GM19043 (cell line): ENCODE data around the gene SUPT5H.
"Not testable (repeated sequence)": the region's sequence is repeated elsewhere in the genome, so short reads cannot be mapped to it uniquely, and the experiment has no call there.

ENCODE experiments used
- ATAC-seq: cut with Tn5 transposase; IDR thresholded peaks from one replicate; pipeline ENCODE4 v1.9.1; 2021; ENCODE audit warnings: low read depth; ENCODE audit not compliant: unreplicated experiment

The SUPT5H gene

DNA sequence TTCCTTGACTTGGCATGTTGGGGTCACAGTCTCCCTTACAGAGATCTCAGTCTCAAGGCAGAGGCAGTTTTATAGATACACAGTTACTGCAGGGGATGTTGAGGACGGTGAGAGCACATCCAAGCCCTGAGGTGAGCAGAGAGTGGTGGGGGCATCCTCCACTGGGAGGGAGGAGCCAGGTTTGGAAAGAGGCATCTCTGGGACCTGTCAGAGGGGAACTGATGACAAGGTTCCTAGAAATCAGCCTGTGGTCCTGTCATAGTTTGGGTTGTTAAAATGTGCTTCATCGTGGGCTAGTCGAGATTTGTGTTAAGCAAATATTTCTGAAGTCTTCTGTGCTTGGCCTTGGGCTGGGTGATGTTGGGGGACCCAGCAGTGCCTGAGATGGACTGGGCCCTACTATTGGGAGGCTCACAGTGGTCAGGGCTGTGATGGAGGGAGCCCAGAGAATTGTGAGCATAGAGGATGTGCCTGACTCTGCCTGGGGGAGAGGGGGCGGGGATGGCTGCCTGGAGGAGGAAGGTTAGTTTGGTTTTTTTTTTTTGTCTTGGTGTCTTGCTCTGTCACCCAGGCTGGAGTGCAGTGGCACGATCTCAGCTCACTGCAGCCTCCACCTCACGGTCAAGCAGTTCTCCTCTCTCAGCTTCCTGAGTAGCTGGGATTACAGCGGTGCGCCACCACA lies 3.9 kb downstream of the SUPT5H start:
- ATAC-seq: no peak

- not testable (repeated sequence) for ATAC-seq
Observed at GRCh38 chr19:39451257-39451656, 5.9 kb downstream of the SUPT5H start.

GRCh38 chr19:39463403-39463802 lies 18.0 kb downstream of the SUPT5H start:
- ATAC-seq: no peak

GRCh38 chr19:39465956-39466747 lies 20.8 kb downstream of the SUPT5H start:
- no peak for ATAC-seq

- ATAC-seq: no peak
Observed at GRCh38 chr19:39467941-39468340, 22.6 kb downstream of the SUPT5H start.

- ATAC-seq: no peak
Observed at GRCh38 chr19:39469036-39469435, 23.7 kb downstream of the SUPT5H start.

- ATAC-seq: no peak
Observed at GRCh38 chr19:39469567-39469966, 24.2 kb downstream of the SUPT5H start.

- ATAC-seq: no peak
Observed at GRCh38 chr19:39470724-39471339, 25.4 kb downstream of the SUPT5H start.

GRCh38 chr19:39471756-39472536 lies 26.6 kb downstream of the SUPT5H start:
- no peak for ATAC-seq

DNA sequence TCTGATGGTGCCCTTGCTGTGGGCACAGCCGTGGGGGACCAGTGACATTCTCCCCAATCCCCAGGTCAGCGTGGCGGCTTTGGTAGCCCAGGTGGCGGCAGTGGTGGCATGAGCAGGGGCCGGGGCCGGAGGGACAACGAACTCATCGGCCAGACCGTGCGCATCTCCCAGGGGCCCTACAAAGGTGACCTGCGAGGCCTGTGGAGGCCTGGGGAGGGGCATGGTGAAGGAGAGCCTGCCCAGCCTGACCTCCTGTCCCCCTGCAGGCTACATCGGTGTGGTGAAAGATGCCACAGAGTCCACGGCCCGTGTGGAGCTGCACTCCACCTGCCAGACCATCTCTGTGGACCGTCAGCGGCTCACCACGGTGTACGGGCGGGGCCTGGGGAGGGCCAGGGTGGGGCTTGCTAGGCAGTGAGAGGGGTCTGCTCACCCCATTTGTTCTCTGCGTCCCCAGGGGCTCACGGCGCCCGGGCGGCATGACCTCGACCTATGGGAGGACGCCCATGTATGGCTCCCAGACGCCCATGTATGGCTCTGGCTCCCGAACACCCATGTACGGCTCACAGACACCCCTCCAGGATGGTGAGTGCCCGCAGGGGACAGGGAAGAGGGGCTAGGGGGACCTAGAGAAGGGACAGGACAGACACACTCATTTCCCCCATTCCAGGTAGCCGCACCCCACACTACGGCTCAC lies 27.5 kb downstream of the SUPT5H start:
- ATAC-seq: no peak

GRCh38 chr19:39473443-39473960 lies 28.1 kb downstream of the SUPT5H start:
- ATAC-seq: no peak

- no peak for ATAC-seq
Observed at GRCh38 chr19:39474139-39474620, 28.8 kb downstream of the SUPT5H start.

DNA sequence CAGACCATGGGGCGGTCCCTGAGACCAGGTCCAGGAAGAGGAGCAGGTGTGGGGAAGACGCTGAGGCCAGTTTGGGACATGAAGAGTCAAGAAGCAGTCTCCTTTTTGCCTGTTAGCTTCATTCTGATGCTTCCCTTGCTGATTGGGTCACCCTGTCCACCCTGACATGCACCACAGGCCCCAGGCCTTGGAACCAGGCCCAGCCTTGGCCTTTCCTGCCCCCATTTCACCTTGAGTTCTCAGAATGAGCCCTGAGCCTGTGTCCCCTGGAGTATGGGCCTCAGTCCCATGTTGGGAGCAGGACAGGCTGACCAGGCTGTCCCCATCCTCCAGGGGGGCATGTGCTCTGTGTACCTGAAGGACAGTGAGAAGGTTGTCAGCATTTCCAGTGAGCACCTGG lies 30.4 kb downstream of the SUPT5H start:
- no peak for ATAC-seq

GRCh38 chr19:39479319-39479801 lies 34.0 kb downstream of the SUPT5H start:
- ATAC-seq: not testable (repeated sequence)

GRCh38 chr19:39479916-39480315 lies 34.5 kb downstream of the SUPT5H start:
- no peak for ATAC-seq

- peak; percentile 66 for ATAC-seq
Observed at GRCh38 chr19:39480337-39481228, 35.2 kb downstream of the SUPT5H start, which contains the start of gene TIMM50. TSS of gene TIMM50 (plus strand) at chr19:39480838. CDS start at chr19:39480854, 16 bp downstream.

GRCh38 chr19:39481229-39481545 lies 35.8 kb downstream of the SUPT5H start:
- ATAC-seq: no peak

DNA sequence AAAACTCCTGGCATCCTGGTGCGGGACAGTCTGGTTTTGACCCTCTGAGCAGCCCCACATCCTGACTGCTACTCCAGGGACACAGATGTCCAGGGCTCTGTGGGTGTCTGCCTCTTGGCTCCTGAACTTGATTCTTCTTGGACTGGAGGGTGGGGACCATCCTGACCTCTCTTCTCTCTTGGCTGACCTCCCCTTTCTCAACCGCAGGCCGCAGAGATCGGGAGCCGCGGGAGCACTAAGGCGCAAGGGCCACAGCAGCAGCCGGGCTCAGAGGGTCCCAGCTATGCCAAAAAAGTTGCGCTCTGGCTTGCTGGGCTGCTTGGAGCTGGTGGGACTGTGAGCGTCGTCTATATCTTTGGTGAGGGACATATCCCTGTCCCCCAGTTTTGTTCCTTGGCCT lies 36.3 kb downstream of the SUPT5H start:
- no peak for ATAC-seq

GRCh38 chr19:39483141-39483540 lies 37.8 kb downstream of the SUPT5H start:
- no peak for ATAC-seq
